A549 (cell line): Measurements from ENCODE around the gene DUT. TPM values are rescaled to one million over a fixed set of nuclear protein-coding genes. Genes with fewer than 3 reads are reported as not detected.

ENCODE experiments used
- ATAC-seq, 2 experiments: fragments of 200-7000 bp in 1 of 2; fragments of >200 bp in 1 of 2; cut with Nextera tagmentation in 1 of 2; cut with Tn5 transposase in 1 of 2; 3 replicates each; pipeline versions ENCODE4 v1.8.0 to v1.9.1; 2018 to 2020; ENCODE audit warnings: mild to moderate bottlenecking in 1 of 2, moderate library complexity in 1 of 2
- CTCF ChIA-PET: fragments of 300-600 bp; sonication (Branson Sonifier 250); formaldehyde crosslinking; extraction: SDS; loops from one replicate; lab custom pipeline; 2021; ENCODE audit warnings: antibody characterized with exemption, inconsistent platforms; lab: Yijun Ruan, JAX
- POLR2A ChIA-PET: fragments of 350-600 bp; formaldehyde crosslinking; extraction: SDS; loops from one replicate; lab custom pipeline; 2021; ENCODE audit warnings: antibody characterized with exemption, inconsistent platforms; lab: Yijun Ruan, JAX
- DNase-seq, 2 experiments: peaks; one replicate each; pipeline versions ENCODE4 v3.0.0 to v3.0.0-alpha.2; 2011 to 2016; ENCODE audit warnings: low read depth in 1 of 2, low spot score in 1 of 2
- FAIRE-seq: peaks from 2 replicates; lab custom pipeline; 2011; peaks lifted over from hg19 to GRCh38; lab: Jason Lieb, UNC
- H3K27ac ChIP-seq, 2 experiments: fragments of >200 bp; sonication (Bioruptor Twin); formaldehyde crosslinking; 3 replicates each; pipeline ENCODE4 v1.5.1; 2016 to 2017
- H3K4me1 ChIP-seq: fragments of >200 bp; sonication (Bioruptor Twin); formaldehyde crosslinking; 3 replicates; pipeline ENCODE4 v1.6.1; 2016
- H3K4me2 ChIP-seq: fragments of >200 bp; sonication (Bioruptor Twin); formaldehyde crosslinking; 3 replicates; pipeline ENCODE4 v1.6.1; 2016
- H3K4me3 ChIP-seq: fragments of >200 bp; sonication (Bioruptor Twin); formaldehyde crosslinking; 3 replicates; pipeline ENCODE4 v1.5.1; 2016
- H3K9me3 ChIP-seq: fragments of >200 bp; sonication (Bioruptor Twin); formaldehyde crosslinking; 3 replicates; pipeline ENCODE4 v1.6.1; 2016
- CEBPB ChIP-seq, 2 experiments: fragments of >200 bp in 1 of 2; sonication (Bioruptor Twin) in 1 of 2; formaldehyde crosslinking in 1 of 2; IDR thresholded peaks; 2 replicates each; pipeline ENCODE4 v1.6.1; 2012 to 2016
- E2F6 ChIP-seq: IDR thresholded peaks from 2 replicates; pipeline ENCODE4 v1.6.1; 2012; ENCODE audit warnings: low read depth, borderline replicate concordance
- EHF ChIP-seq: fragments of 250-450 bp; sonication (Bioruptor Pico); IDR thresholded peaks from 2 replicates; pipeline ENCODE4 v1.5.0; 2020; ENCODE audit warnings: mild to moderate bottlenecking
- EHMT2 ChIP-seq: fragments of 200-600 bp; sonication (generic); IDR thresholded peaks from 2 replicates; pipeline ENCODE4 v1.6.1; 2016; ENCODE audit warnings: antibody characterized with exemption, low read depth, mild to moderate bottlenecking, moderate library complexity
- ELK1 ChIP-seq: fragments of 150-350 bp; IDR thresholded peaks from 2 replicates; pipeline ENCODE4 v1.6.1; 2014; ENCODE audit warnings: low read depth, mild to moderate bottlenecking, low read length
- FOSB ChIP-seq: fragments of 250-450 bp; sonication (Bioruptor Pico); IDR thresholded peaks from 2 replicates; pipeline ENCODE4 v1.5.0; 2020; ENCODE audit warnings: mild to moderate bottlenecking, moderate library complexity
- GATA3 ChIP-seq: IDR thresholded peaks from 2 replicates; pipeline ENCODE4 v1.6.1; 2012; ENCODE audit warnings: borderline replicate concordance
- HDAC2 ChIP-seq: fragments of 200-600 bp; sonication (generic); IDR thresholded peaks from 2 replicates; pipeline ENCODE4 v1.6.1; 2016
- HOXB13 ChIP-seq: fragments of 250-450 bp; sonication (Bioruptor Pico); IDR thresholded peaks from 2 replicates; pipeline ENCODE4 v1.5.0; 2020; ENCODE audit warnings: low read depth, mild to moderate bottlenecking, moderate library complexity
- JUN ChIP-seq, 2 experiments: fragments of >200 bp; sonication (Bioruptor Twin); formaldehyde crosslinking; IDR thresholded peaks; 2 replicates in 1 of 2; 3 replicates in 1 of 2; pipeline ENCODE4 v1.6.1; 2016 to 2017
- KDM1A ChIP-seq: fragments of 200-600 bp; sonication (generic); IDR thresholded peaks from 2 replicates; pipeline ENCODE4 v1.6.1; 2016; ENCODE audit warnings: low read depth, mild to moderate bottlenecking
- MAFK ChIP-seq: fragments of 450-650 bp; IDR thresholded peaks from 2 replicates; pipeline ENCODE4 v1.6.1; 2014; ENCODE audit not compliant: partially characterized antibody
- NR3C1 ChIP-seq: fragments of >200 bp; sonication (Bioruptor Twin); formaldehyde crosslinking; IDR thresholded peaks from 3 replicates; pipeline ENCODE4 v1.6.1; 2017
- PBX3 ChIP-seq: IDR thresholded peaks from 2 replicates; pipeline ENCODE4 v1.6.1; 2012
- REST ChIP-seq: fragments of 200-600 bp; sonication (generic); IDR thresholded peaks from 2 replicates; pipeline ENCODE4 v1.6.1; 2016; ENCODE audit warnings: antibody characterized with exemption, mild to moderate bottlenecking, moderate library complexity
- RFX5 ChIP-seq: fragments of 450-650 bp; IDR thresholded peaks from 2 replicates; pipeline ENCODE4 v1.7.1; 2014; ENCODE audit warnings: antibody characterized with exemption, mild to moderate bottlenecking, moderate library complexity
- RNF2 ChIP-seq: fragments of 200-600 bp; sonication (generic); IDR thresholded peaks from 2 replicates; pipeline ENCODE4 v1.6.1; 2016; ENCODE audit warnings: low read depth, mild to moderate bottlenecking, antibody characterized with exemption, moderate library complexity, borderline replicate concordance
- WGBS: methylation state at CpG from one replicate; pipeline ENCODE4 v1.1.6; 2017; ENCODE audit errors: missing lambda C conversion rate; 5-methylcytosine and 5-hydroxymethylcytosine counted together
- polyA plus RNA-seq, 4 experiments: library from polyadenylated mRNA; depleted of rRNA in 3 of 4; stranded (reverse); fragments of >200 nt; fragmentation: RNase III in 1 of 4; extraction: RNeasy Plus Mini Kit Qiagen cat#74134 plus additional on column Dnase treatment in 1 of 4; gene quantifications; 2 replicates in 3 of 4; 3 replicates in 1 of 4; pipeline ENCODE4 v1.2.3, GENCODE V29; 2011 to 2017

DUT gene
- polyA plus RNA-seq, 2 of the 4 experiments (the other 2 are of a cell fraction) = 89.1 to 114 TPM

- TF ChIP-seq REST = no peak
- TF ChIP-seq KDM1A = no peak
Observed at GRCh38 chr15:48315041-48315440, 16.2 kb upstream of the DUT start (continued).

- Histone ChIP-seq H3K4me3 (no peak overlapping the region), H3K4me1 (no peaks in the 10 kb centered on the region), H3K27ac (no peak overlapping the region), H3K4me2 (no peak overlapping the region), H3K9me3 (no peaks in the 10 kb centered on the region)
- no peak for ATAC-seq
- CTCF ChIA-PET = no interaction called here
- 46% methylated on average over 2 of the region's 2 CpGs for WGBS
- no peak for FAIRE-seq
- no peak for DNase-seq
- POLR2A ChIA-PET = no interaction called here
- no peak for TF ChIP-seq HDAC2
- no peak for TF ChIP-seq GATA3
- TF ChIP-seq KDM1A = no peak
- no peak for TF ChIP-seq FOSB
- TF ChIP-seq NR3C1 = no peak
- TF ChIP-seq RNF2 = no peak
- no peak for TF ChIP-seq REST
- no peak for TF ChIP-seq E2F6
- TF ChIP-seq CEBPB (IDR thresholded peaks at IDR 0.05) = no peak
Observed at GRCh38 chr15:48317221-48317620, 14.0 kb upstream of the DUT start.

- Histone ChIP-seq H3K4me1 (no peaks in the 10 kb centered on the region), H3K4me3 (no peak overlapping the region), H3K9me3 (no peaks in the 10 kb centered on the region), H3K27ac (no peak overlapping the region), H3K4me2 (no peak overlapping the region)
- TF ChIP-seq RFX5 (no peak), CEBPB (IDR thresholded peaks at IDR 0.05) (no peak), EHMT2 (no peak)
- POLR2A ChIA-PET = no interaction called here
- DNase-seq = no peak
- no peak for ATAC-seq
- 16% methylated on average over 6 of the region's 6 CpGs for WGBS
- FAIRE-seq = no peak
- CTCF ChIA-PET = no interaction called here
Observed at GRCh38 chr15:48318131-48318530, 13.1 kb upstream of the DUT start.

GRCh38 chr15:48323294-48323693 is 7.9 kb upstream of the DUT start:
- POLR2A ChIA-PET = no interaction called here
- Histone ChIP-seq H3K4me1 (no peaks in the 10 kb centered on the region), H3K27ac (no peak overlapping the region), H3K4me3 (no peak overlapping the region), H3K4me2 (no peak overlapping the region), H3K9me3 (no peaks in the 10 kb centered on the region)
- ATAC-seq (no peak), FAIRE-seq (no peak), DNase-seq (no peak)
- CTCF ChIA-PET = interaction anchor here (1.0 to 2.3 kb wide), 2 partner anchors 14 to 37 kb away, joined by 3 to 5 read pairs; no protein-coding TSS in a partner anchor
- WGBS = 76% methylated on average over 7 of the region's 7 CpGs
- TF ChIP-seq JUN (IDR thresholded peaks at IDR 0.05) (no peak), HOXB13 (CRISPR knock-in tag) (no peak), EHMT2 (no peak), ELK1 (no peak), EHF (CRISPR knock-in tag) (no peak), PBX3 (no peak), MAFK (peak; percentile 86)
